NCI-H2107 treated with DMSO at 0.1 percent for 48 hours (cell line): ENCODE results near the gene GFI1B.
"Not testable (repeated sequence)": the region's sequence is repeated elsewhere in the genome, so short reads cannot be mapped to it uniquely, and the experiment has no call there.

Experiments used
- DNase-seq: peaks from one replicate; lab custom pipeline; 2025; ENCODE audit not compliant: unreplicated experiment; lab: John Stamatoyannopoulos, UW

GFI1B gene

DNA sequence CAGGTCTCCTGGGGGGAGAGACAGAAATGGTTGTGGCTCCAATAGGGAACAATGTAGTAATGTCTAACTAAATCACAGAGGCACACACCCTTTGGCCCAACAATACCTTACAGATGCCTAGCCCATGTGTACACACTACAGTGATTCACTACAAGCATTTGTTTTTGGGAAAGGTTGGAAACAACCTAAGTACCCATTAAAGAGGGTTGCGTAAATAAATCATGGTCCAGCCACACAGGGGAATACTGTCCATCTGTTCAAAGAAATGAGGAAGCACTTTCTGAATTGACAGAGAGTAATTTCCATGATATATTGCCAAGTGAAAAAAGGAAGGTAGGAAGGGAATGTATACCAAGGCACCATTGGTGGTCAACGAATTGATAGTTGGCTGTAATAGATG is 30.3 kb downstream of the GFI1B start:
- DNase-seq = no peak

DNA sequence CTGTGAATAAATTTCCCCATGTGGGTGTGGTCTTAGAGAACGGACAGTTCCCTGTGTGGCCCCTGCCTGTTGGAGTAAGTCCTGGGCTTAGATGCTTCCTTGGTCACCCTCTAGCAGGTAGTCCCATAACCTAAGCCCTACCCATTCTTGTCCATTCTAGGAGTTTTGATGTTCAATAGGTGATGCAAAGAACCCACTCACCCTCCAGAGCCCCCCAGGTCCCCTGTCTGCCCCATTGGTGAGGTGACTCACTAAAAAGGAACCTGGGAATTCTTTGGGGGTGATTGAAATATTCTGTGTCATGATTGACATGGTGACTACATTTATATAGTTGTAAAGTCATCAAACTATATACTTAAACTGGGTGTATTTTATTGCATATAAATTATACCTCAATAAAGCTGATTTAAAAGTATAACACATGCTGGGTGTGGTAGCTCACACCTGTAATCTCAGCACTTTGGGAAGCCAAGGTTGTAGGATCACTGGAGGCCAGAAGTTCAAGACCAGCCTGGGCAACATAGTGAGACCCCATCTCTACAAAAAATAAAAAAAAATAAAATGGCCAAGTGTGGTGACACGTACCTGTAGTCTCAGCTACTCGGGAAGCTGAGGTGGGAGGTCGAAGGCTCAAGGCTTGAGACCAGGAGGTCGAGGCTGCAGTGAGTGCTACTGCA is 31.6 kb downstream of the GFI1B start:
- no peak for DNase-seq

DNA sequence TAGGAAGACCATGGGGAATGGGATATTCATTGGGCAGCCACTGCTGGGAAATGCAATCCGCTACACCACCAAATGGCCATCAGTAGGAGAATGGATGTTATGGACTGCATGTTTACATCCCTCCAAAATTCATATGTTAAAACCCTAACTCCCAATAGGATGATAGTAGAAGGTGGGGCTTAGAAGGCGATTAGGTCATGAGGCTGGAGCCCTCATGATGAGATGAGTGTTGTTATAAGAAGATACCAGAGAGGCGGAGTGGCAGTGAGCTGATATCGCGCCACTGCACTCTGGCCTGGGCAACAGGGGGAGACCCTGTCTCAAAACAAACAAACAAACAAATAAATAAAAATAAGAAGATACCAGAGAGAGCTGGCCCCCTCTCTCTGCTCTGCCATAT is 36.2 kb downstream of the GFI1B start:
- no peak for DNase-seq

DNA sequence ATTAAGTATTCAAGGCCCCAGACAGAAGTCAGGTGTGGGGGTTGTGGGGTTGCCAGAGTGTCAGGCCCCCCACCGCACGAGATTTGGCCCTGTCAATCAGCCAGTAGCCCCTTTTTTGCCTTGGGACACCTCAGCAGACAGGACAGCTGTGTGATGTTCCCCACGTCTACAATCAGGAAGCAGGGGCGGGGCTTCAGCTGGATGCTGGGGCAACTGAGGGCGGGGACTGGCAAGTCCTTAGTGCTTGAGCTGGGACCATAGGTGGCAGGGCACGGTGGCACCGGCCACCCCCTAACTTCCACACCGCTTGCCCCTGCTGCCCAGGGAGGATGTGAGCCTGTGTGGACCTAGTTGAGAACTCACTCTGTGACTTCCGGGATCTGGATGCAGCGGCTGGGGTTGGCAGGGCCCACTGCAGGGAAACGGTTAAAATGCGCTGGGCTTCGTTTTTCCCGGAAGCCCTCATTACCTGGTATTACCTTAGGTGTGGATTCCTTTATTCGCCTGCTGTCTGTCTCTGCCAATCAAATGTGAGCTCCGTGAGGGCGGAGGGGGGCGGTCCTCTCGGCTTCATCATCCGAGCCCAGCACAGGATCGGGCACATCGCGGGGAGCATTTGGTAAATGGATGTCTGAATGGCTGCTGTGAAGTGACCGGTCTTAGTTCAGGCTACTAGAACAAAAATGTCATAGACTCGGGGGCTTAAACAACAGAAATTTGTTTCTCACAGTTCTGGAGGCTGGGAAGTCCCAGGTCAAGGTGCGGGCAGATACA is 44.8 kb downstream of the GFI1B start:
- DNase-seq = no peak

DNA sequence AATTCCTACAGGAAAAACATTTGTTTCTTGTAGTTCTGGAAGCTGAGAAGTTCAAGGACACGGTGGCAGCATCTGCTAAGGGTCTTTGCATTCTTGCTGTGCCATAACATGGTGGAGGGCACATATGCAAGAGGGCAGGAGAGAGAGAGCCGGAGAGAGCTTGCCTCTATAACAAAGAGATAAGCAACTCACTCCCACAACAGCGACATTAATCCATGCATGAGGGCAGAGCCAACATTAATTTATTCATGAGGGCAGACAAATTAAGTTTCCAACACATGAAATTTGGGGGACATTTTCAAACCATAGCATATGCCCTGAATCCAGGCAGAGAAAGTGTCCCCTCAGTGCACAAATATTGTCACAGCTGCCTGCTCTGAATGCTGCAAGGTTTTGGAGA is 47.9 kb downstream of the GFI1B start:
- DNase-seq = no peak

DNA sequence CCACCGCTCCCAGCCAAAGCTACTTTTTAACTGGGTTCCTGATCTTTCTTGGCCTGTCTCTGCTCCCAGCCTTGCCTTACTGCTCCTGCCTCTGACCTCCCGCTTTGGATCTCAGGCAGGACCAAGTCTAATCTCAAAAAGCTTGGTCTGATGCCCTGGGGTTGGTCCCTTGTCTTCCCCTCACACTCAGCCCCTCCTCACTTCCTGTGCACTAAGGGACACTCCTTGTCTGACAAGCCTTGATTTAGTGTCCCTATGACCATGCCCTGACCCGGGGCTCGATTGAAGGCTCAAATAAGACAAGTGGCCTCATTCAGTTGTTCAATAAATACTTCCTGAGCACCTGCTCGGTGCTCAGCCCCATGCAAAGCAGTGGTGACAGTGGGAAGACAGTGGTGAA is 48.6 kb downstream of the GFI1B start:
- no peak for DNase-seq

DNA sequence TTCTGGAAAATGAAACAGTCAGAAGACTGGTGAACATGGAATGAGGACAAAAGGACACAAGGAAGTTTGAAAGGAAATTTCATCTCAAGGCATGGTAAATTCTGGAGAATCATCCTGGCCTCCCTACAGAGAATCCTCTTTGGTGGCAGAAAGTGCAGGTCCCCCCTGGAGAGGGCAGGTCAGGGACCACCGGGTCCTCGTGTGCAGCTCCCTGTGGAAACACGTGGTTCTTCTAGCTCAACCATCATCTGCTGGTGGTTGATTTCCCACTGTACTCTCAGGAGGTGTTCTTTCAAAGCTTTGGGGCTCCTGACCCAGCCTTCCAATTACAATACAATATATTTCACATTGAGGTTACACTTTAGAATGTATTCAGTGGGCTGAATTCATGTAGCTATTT is 49.7 kb downstream of the GFI1B start:
- no peak for DNase-seq

DNA sequence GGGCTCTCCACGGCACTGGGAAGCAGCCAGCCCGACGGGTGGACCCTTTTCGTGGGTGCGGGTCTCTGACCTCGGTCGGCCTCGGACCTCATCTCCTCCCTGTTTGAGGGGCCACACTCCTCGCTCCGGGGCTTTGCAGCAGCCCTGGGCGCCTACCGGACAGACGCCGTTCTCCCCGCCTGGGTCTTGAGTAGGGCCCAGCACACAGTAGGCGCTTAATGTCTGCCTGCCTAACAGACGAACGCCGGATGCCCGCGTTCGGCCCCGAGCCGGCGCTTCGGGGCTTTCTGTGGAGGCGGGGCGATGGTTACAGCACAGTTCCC is 51.5 kb downstream of the GFI1B start:
- no peak for DNase-seq

DNA sequence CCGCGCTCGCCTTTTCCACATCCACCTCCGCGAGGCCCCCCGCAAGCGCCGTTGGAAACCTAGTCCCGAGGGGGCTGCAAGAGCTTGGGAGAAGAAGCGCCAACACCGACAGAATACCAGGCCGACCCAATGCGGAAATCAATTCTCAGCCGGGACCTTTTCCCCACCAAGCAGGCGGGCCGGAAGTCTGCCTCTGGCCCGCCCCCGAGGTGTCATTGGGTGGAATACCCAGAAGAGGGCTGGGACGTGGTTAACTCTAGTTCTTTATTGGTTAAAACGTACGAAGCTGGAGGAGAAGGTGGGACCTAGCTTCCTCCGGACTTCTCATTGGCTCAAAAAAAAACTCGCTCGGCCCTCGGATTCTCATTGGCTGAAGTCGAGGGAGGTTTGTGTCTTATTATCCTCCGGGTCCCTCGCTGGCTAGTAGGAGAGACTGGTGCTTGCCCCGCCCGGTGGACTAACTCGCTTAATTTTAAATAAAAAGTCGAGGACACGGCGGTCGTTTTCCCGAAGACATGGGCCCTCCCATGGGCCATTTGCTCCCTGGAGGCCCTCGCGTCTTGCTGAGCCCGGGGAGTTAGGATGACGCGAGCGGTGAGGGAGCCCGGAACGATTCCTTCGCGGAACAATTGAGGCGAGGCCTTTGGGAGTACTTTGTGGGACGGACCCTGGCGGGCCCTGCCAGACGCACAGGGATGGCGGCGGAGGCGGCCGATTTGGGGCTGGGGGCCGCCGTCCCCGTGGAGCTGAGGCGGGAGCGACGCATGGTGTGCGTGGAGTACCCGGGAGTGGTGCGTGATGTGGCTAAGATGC is 52.0 kb downstream of the GFI1B start, which contains the start of gene GTF3C5:
Gene GTF3C5, plus strand, starts transcription at position 681 of the 813 bp plus-strand sequence. Its CDS starts 15 bp downstream, at position 696.
- DNase-seq = peak; percentile 98

DNA sequence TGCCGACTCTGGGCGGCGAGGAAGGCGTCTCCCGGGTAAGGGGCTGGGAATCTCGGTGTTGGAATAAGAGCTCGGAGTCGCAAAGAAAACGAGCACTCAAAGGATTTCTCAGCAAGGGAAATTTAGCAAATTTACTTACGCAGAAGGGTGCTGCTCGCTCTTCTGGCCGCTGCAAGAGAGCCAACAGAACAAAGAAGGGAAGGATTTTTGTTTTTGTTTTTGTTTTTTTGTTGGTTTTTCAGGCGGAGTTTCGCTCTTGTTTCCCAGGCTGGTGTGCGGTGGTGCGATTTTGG is 52.6 kb downstream of the GFI1B start:
- no peak for DNase-seq

DNA sequence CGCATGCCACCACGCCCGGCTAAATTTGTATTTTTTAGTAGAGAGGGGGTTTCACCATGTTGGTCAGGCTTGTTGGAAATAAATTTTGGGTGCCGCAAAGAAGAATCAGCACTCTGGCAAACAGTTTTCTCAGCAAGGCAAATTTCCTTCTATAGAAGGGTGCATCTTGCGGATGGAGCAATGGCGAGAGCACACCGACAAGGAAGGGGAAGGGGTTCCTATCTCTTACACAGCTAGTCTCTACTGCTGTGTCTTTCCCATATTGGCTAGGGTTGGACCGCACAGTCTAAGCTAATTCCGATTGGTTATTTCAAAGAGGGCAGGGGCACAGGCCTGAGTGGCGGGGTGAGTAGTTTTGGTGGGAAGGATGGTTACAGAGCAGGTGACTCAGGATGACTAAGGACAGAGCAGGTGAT is 53.0 kb downstream of the GFI1B start:
- DNase-seq = no peak

DNA sequence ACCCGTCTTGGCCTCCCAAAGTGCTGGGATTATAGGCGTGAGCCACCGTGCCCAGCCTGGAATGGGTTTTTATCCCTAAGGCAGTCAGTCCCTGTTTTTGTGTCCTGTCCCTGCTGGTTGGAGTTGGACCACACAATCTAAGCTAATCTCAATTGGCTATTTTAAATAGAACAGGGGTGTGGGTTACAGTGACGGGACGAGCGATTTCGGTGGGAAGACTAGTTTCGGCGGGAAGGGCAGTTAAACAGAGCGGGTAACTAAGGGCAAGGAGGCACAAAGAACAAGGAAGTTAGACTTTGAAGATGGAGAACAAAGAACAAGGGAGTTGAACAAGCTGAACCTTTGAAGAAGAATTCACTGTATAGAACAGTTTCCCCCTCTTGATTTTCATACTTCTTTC is 53.7 kb downstream of the GFI1B start:
- DNase-seq = no peak

DNA sequence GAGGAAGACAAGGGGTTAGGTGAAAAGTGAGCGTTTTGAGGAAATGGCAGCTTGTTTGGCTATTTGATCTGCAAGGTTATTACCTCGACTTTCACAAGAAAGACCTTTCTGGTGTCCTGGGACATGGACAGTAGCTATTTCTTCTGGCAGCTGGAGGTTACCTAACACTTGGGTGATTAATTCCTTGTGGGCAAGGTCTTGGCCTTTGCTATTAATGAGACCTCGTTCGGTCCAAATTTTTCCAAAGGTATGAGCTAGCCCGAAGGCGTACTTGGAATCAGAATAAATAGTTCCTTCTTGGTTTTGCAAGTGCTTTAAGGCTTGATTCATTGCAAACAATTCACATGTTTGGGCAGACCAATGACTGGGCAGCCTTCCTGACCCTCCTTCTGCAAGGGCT is 57.2 kb downstream of the GFI1B start:
- DNase-seq = no peak

DNA sequence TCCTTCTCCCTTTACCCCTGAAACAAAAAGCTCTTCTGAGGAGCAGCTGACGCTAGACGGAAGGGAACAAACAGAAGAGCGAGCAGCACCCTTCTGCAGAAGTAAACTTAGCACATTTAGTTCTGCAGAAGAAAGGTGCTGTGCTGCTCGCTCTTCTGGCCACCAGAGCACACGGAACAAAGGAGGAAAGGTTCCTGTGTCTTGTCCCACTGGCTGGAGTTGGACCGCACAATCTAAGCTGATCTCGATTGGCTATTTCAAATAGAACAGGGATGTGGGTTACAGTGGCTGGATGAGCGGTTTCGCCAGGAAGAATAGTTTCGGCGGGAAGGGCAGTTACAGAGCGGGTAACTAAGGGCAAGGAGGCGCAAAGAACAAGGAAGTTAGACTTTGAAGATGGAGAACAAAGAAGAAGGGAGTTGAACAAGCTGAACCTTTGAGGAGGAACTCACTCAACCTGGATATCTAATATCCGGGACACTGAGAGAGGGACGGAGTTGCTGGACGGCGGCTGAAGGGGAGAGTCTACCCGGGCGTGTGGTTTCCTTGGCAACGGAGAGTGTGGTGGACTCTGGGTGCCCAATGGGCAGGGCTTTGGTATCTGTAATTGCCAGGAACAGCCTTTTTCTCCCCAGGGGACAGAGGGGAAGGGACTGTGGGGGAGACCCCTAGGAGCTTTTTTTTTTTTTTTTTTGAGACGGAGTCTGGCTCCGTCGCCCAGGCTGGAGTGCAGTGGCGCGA is 59.5 kb downstream of the GFI1B start:
- DNase-seq = no peak

DNA sequence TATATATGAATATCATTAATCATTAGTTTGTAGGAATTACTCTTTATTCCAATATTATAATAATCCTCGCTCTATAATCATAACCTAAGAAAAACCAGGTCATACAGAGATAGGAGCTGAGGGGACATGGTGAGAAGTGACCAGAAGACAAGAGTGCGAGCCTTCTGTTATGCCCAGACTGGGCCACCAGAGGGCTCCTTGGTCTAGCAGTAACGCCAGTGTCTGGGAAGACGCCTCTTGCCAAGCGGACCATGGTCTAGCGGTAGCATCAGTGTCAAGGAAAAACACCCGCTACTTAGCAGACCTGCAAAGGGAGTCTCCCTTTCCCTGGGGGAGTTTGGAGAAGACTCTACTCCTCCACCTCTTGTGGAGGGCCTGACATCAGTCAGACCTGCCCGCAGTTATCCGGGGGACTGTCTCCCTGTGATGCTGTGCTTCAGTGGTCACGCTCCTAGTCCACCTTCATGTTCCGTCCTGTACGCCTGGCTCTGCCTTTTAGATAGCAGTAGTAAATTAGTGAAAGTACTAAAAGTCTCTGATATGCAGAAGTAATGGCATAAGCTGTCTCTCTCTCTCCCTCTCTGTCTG is 62.5 kb downstream of the GFI1B start:
- DNase-seq = not testable (repeated sequence)
